ENCODE measurements around the gene SAAL1.
A peak's percentile ranks its signal among the peaks of the same experiment; 100 is the strongest.

SAAL1 gene

GRCh38 chr11:18081551-18081950, 24.3 kb downstream of the SAAL1 start:
- peak in 1 of 3 experiments; percentile 34 for DNase-seq

DNA sequence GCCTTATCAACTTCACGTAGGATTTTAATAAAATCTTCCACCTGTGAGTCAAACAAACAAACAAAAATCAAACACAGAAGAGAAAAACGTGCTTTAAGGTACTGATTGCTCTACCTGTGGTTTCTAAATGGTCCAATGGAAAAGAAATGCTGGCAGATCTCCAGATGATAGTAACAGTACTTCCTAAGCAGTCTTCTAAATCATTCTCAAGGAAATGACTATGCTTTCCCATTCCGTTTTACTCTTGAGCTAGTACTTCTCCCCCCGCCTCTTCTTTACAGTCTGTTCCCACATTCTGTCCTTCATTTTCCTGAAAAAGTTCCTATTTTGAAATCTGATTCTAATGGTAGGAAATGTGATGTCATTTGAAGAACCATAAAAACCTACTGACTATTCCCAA, 25.4 kb downstream of the SAAL1 start:
- no peak for DNase-seq

DNA sequence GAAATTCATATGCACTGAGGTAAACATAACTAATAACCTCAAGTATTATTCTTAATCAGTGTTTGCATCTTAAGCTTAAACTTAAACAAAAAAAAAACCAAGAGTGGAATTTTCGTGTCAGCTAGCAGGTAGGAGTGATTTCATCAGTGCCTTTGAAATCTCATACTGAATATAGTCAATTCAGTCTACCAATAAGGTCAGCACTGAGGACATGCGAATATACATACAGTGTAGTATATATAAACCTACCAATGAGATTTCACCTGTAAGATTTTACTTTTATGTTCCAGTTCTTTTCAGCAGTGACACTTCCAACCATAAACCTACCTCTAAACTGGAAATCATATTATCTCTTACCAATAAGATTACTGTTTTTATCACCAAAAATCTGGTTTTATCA, 27.0 kb downstream of the SAAL1 start:
- DNase-seq: no peak

DNA sequence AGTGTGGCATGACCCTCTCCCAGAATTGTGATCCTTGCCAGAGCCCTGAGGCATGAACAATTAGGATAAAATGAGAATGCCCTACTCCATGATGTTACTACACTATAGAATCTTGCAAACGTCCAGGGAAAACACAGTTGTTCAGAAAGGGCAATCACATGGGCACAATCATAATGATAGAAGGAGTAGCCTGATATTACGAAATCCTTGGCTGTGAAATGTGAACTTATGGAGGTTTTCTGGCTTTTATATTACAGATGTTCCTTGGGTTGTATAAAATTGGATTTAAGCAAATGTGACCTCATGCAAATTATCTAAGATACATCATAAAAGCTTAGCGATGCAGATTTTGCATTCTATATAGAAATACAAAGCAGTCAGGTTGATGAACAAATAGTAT, 30.4 kb downstream of the SAAL1 start:
- no peak for DNase-seq

- DNase-seq: peak in 2 of 3 experiments; percentile 63 to 90
Observed at GRCh38 chr11:18071098-18071705, 34.7 kb downstream of the SAAL1 start.

- DNase-seq: no peak
Observed at GRCh38 chr11:18067372-18067771, 38.5 kb downstream of the SAAL1 start.

DNA sequence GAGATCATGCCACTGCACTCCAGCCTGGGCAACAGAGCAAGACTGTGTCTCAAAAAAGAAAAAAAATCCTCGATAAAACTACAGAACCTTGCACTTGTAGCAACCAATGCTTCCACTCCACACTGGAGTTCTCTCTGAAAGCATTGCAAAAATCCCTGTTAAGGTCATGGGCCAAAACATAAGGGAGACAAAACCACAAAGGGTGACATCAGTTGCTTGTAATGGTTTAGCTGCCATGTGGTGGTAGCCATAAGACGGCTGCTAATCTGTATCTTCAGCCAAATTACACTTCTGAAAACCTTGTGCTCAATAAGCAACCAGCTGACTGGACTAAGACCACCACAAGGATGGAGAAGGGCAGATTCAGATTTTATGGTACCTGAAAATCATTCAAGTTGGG, 39.3 kb downstream of the SAAL1 start:
- DNase-seq: peak in 1 of 3 experiments; percentile 5

GRCh38 chr11:18065572-18065971, 40.3 kb downstream of the SAAL1 start:
- DNase-seq: peak; percentile 80 to 95 (median 94)

DNA sequence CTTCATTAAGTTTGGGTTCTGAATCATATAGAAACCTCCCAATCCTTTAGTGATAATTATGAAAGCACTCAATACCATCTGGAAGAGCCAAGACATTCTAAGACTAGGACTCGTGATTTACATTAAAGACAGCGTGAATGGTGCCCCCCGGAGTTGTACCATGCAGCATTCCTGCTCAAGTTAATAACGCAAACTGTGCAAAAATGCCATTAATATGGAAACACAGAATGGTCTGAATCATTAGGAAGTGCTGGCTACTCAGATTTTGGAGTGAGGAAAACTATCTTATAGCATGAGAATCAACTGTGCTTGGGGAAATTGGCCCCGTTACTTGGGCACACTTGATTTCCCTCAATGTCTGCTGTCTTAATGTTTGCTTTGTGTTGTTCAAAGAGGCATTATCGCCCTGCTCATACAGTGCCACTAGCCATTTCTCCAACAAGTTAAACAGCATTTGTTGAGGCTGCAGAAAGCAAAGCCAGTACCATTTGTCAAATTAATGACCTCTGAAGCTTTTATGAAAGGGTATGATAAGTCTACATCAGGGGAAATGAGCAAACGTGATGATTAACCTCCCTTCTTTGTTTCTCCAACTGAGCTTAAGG, 41.3 kb downstream of the SAAL1 start:
- peak; percentile 27 to 91 (median 62) for DNase-seq

DNA sequence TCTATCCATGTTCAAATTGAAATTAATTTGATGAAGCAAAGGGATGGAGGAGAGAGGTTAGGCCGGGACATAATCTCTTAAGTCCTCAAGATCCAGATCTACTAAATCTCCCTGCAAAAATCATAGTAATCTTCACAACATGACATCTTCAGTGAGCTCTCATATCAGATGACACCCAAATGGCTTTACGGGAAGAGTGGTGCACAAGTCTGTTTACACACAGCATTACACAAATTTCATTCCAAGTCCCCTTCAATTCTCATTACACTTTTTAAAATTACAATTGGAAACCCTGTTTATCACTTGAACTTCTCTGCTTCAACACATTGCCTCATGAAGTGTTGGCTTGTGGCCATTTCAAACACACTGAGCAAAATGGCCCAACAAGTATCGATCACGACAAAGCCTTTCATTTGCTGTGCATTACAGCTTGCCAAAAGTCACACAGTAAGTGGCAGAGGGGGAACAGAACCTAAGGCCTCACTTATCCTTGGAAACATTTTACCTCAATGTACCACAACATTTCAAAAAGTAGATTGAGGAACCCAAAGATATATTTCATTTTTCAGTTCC, 41.9 kb downstream of the SAAL1 start:
- peak; percentile 17 to 79 (median 63) for DNase-seq

DNA sequence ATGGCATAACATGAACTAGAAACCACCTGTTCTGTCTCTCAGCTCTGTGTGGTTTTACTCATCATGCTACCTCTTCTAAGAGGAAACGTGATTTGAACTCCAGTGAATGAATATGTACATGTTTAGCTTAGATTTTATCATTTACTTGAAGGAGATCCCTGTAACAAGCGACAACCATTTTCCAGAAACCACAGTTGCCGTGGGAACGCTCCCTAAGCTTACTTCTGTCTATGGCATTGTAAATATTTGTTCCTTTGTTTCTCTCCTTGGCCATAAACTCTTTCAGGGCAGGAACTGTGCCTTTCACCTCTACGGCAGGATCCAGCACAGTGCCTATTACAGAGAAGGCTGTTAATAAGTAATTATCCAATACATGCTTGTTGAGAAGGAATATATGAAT, 42.8 kb downstream of the SAAL1 start:
- peak; percentile 30 to 68 (median 61) for DNase-seq

GRCh38 chr11:18061351-18061750, 44.5 kb downstream of the SAAL1 start:
- no peak for DNase-seq

DNA sequence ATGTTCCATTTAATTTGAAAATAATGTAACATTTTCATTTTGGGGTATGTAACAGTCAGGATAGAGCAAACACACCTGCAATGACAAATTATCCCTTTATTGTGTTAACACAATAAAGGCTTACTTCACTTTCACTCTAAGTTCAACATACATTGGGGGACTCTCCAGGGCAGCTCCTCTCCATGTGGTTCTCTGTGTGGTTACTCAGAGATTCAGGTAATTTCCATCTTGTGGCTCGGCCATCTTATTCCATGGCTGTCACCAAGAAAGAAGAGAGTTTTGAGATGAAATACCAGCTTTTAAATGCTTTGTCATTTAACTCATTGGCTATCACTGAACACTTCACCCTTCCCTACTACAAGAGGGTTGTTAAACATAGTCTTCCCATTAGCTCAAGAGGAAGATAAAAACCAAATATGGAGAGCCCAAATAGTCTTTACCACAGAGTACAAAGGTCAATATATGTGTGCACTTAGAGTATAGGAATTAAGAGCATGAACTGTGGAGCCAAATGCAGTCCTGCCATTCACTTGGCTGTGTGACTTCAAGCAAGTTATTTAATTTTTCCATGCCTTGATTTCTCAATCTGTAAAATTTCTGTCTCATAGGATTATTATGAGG, 49.2 kb downstream of the SAAL1 start:
- DNase-seq: peak in 1 of 3 experiments; percentile 57

- DNase-seq: no peak
Observed at GRCh38 chr11:18054511-18055103, 51.3 kb downstream of the SAAL1 start.

GRCh38 chr11:18050848-18051247, 55.0 kb downstream of the SAAL1 start:
- DNase-seq: no peak

DNA sequence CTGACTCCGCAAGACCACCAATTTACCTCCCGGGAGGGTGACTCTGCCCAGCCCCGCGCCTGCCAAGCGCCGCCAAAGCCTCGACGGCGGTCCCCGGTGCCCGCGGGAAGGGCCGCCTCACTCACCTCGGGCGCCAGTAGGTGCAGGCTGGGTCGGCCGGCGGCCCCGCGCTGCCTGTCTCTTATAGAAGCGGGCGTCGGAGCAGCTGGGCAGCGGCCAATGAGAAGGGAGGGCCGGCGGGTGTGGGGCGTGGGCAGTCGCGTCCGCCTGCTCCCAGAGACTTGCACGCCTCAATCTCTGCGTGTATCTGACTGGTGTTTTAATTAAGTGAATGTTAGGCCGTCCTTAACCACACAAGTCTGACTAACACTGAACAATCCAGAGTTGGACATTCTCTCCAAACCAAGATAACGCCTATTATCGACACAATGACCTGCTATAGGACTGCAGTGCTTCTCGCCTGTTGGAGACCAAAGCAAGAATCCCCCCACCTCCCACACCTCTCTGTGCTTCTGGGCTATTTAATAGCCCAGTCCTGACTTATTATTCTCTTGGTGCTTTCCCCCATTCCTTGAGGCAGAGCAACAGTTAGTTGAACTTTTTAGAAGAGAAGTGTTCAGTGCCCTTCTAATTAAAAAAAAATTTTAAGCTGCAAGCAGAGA, 59.6 kb downstream of the SAAL1 start, which contains the start of gene TPH1:
Gene TPH1, minus strand, starts transcription at position 154 of the 662 bp plus-strand sequence. CDS start 5,507 bp downstream, outside the sequence.
- no peak for DNase-seq

- no peak for DNase-seq
Observed at GRCh38 chr11:18036456-18036855, 69.4 kb downstream of the SAAL1 start.
